Thyroid gland (tissue), 4 donors: ENCODE measurements around the gene C1R.

Experiments used
- CTCF ChIP-seq, 6 experiments: fragments of 200-600 bp in 3 of 6; fragments of 450-650 bp in 3 of 6; sonication (generic) in 3 of 6; IDR thresholded peaks; one replicate each; pipeline ENCODE4 v1.5.1; 2016 to 2019; ENCODE audit warnings: antibody characterized with exemption in 6 of 6, mild to moderate bottlenecking in 2 of 6, inconsistent platforms in 1 of 6, moderate library complexity in 1 of 6
- POLR2A ChIP-seq, 2 donors: fragments of 450-650 bp; IDR thresholded peaks; one replicate each; pipeline ENCODE4 v1.6.1; 2017; ENCODE audit warnings: antibody characterized with exemption in 2 of 2, mild to moderate bottlenecking in 2 of 2, moderate library complexity in 1 of 2

- no peak for TF ChIP-seq CTCF (IDR thresholded peaks at IDR 0.05)
- TF ChIP-seq POLR2A (IDR thresholded peaks at IDR 0.05): no peak
Observed at GRCh38 chr12:7137908-7138307, 45.7 kb upstream of the C1R start.
